GM12878 (cell line): ENCODE results near the gene LRRC51. TPM values are rescaled to one million over a fixed set of nuclear protein-coding genes. Genes with fewer than 3 reads are reported as not detected.
A peak's percentile ranks its signal among the peaks of the same experiment; 100 is the strongest.

Experiments used
- ATAC-seq: fragments of 200-7000 bp; cut with Tn5 transposase; 3 replicates; pipeline ENCODE4 v1.9.1; 2020; ENCODE audit warnings: mild to moderate bottlenecking, moderate library complexity
- BruUV-seq: library from RNA; stranded (reverse); fragments of 400-500 nt; replicated peaks from 2 replicates; lab custom pipeline; 2021; lab: Mats Ljungman, UMichigan
- CTCF ChIA-PET: fragments of 300-600 bp; sonication (Branson Sonifier 250); formaldehyde crosslinking; extraction: SDS; loops from one replicate; lab custom pipeline; 2021; ENCODE audit warnings: inconsistent platforms; lab: Yijun Ruan, JAX
- POLR2A ChIA-PET: fragments of 350-600 bp; formaldehyde crosslinking; extraction: SDS; loops from one replicate; lab custom pipeline; 2021; ENCODE audit warnings: inconsistent platforms; lab: Charles Lee
- RAD21 ChIA-PET: fragments of 300-600 bp; sonication (Branson Sonifier 250); formaldehyde crosslinking; loops from one replicate; lab custom pipeline; 2023; ENCODE audit warnings: antibody characterized with exemption; ENCODE audit not compliant: unreplicated experiment; lab: Charles Lee
- SMC1A ChIA-PET: fragments of 300-600 bp; sonication (Branson Sonifier 250); formaldehyde crosslinking; loops from one replicate; lab custom pipeline; 2023; ENCODE audit not compliant: unreplicated experiment, uncharacterized antibody; lab: Charles Lee
- DNase-seq: peaks from one replicate; pipeline ENCODE4 v3.0.0-alpha.2; 2011; ENCODE audit warnings: low read depth, low spot score
- FAIRE-seq: peaks from 3 replicates; lab custom pipeline; 2011; peaks lifted over from hg19 to GRCh38; lab: Jason Lieb, UNC
- H2AFZ ChIP-seq: 2 replicates; pipeline ENCODE4 v1.6.0; 2011; ENCODE audit warnings: low read depth, low read length, control low read depth; ENCODE audit not compliant: control insufficient read depth
- H3K27ac ChIP-seq: 2 replicates; pipeline ENCODE4 v1.5.1; 2011; ENCODE audit warnings: control low read depth; ENCODE audit not compliant: control insufficient read depth, insufficient read depth
- H3K27me3 ChIP-seq, 2 experiments: replicated peaks in 1 of 2; 2 replicates each; pipeline versions ENCODE4 v1.6.0 to v1.6.1; 2011; ENCODE audit warnings: low read length in 1 of 2; ENCODE audit not compliant: control insufficient read depth in 2 of 2, insufficient read depth in 2 of 2
- H3K36me3 ChIP-seq, 2 experiments: 2 replicates each; pipeline ENCODE4 v1.5.1; 2011; ENCODE audit warnings: low read length in 1 of 2; ENCODE audit not compliant: control insufficient read depth in 2 of 2, insufficient read depth in 2 of 2
- H3K4me1 ChIP-seq: 2 replicates; pipeline ENCODE4 v1.6.1; 2011; ENCODE audit warnings: mild to moderate bottlenecking, low read length, moderate library complexity, mixed read lengths; ENCODE audit not compliant: control insufficient read depth, insufficient read depth
- H3K4me2 ChIP-seq: 2 replicates; pipeline ENCODE4 v1.6.0; 2011; ENCODE audit warnings: control low read depth; ENCODE audit not compliant: control insufficient read depth, insufficient read depth
- H3K4me3 ChIP-seq: fragments of 200-600 bp; sonication (generic); 2 replicates; pipeline ENCODE4 v1.5.1; 2016
- H3K79me2 ChIP-seq: 2 replicates; pipeline ENCODE4 v1.6.0; 2011; ENCODE audit warnings: low read length; ENCODE audit not compliant: control insufficient read depth, insufficient read depth
- H3K9ac ChIP-seq: 2 replicates; pipeline ENCODE4 v1.8.0; 2011; ENCODE audit warnings: low read length, control low read depth, mixed read lengths; ENCODE audit not compliant: control insufficient read depth, insufficient read depth
- H3K9me3 ChIP-seq: replicated peaks from 3 replicates; pipeline ENCODE4 v1.5.1; 2011; ENCODE audit warnings: mild to moderate bottlenecking, low read length; ENCODE audit not compliant: control insufficient read depth, insufficient read depth
- H4K20me1 ChIP-seq: 2 replicates; pipeline ENCODE4 v1.6.0; 2011; ENCODE audit not compliant: control insufficient read depth, insufficient read depth
- BRCA1 ChIP-seq: IDR thresholded peaks from 2 replicates; pipeline ENCODE4 v1.6.1; 2011; ENCODE audit warnings: low read depth, low read length, improper control_type of control experiment
- CREB1 ChIP-seq: IDR thresholded peaks from 2 replicates; pipeline ENCODE4 v1.6.1; 2012; ENCODE audit warnings: low read depth, mild to moderate bottlenecking, inconsistent platforms
- ESRRA ChIP-seq: IDR thresholded peaks from 2 replicates; pipeline ENCODE4 v1.6.1; 2012; ENCODE audit warnings: mild to moderate bottlenecking, low read length, improper control_type of control experiment
- PAX8 ChIP-seq: fragments of 450-650 bp; IDR thresholded peaks from 2 replicates; pipeline ENCODE4 v1.6.1; 2017; ENCODE audit warnings: mild to moderate bottlenecking, moderate library complexity
- RB1 ChIP-seq: fragments of 450-650 bp; formaldehyde crosslinking; IDR thresholded peaks from 2 replicates; pipeline ENCODE4 v1.6.1; 2017; ENCODE audit warnings: mild to moderate bottlenecking, borderline replicate concordance
- RUNX3 ChIP-seq: IDR thresholded peaks from 2 replicates; pipeline ENCODE4 v1.6.1; 2012; ENCODE audit warnings: low read length, inconsistent platforms
- WGBS: methylation state at CpG from one replicate; pipeline ENCODE4 v1.1.6; 2016; ENCODE audit warnings: low lambda C conversion rate; ENCODE audit not compliant: insufficient replicate concordance, insufficient coverage; ENCODE audit errors: missing lambda C conversion rate; 5-methylcytosine and 5-hydroxymethylcytosine counted together
- in situ Hi-C: fragments of 300-500 bp; cut with MboI; formaldehyde crosslinking; loops from 9 replicates; pipeline ENCODE4 v1.14.3; 2018; ENCODE audit warnings: mixed read lengths
- intact Hi-C: fragments of 100-400 bp; cut with micrococcal nuclease; formaldehyde crosslinking; loops from one replicate; pipeline ENCODE4 v1.14.2; 2022; ENCODE audit not compliant: unreplicated experiment
- polyA plus RNA-seq, 11 experiments: library from polyadenylated mRNA; depleted of rRNA in 4 of 11; unstranded in 6 of 11; stranded (reverse) in 5 of 11; fragments of >200 nt; fragmentation: Nextera tagmentation in 4 of 11; fragmentation: Illumina TruSeq in 1 of 11; extraction: Ambion mirVana in 4 of 11; extraction: Trizol in 1 of 11; gene quantifications; 1 replicate in 1 of 11; 2 replicates in 10 of 11; pipeline versions ENCODE4 v1.2.1 to v1.2.3, GENCODE V29; 2011 to 2016; ENCODE audit warnings: inconsistent platforms in 2 of 11, missing spikeins in 2 of 11, low read depth in 1 of 11
- total RNA-seq, 4 experiments: library from RNA; depleted of rRNA in 3 of 4; stranded (reverse); fragments of >200 nt in 3 of 4; fragmentation: Illumina TruSeq in 1 of 4; extraction: Trizol in 1 of 4; gene quantifications; 2 replicates each; pipeline versions ENCODE4 v1.2.1 to v1.2.3, GENCODE V29; 2013 to 2021

Gene LRRC51
- total and polyA plus RNA-seq, 10 of the 15 experiments (the other 5 are each of a cell fraction or from before 2014, with no cell fraction given), result 2.6 to 8.6 (median 5.4) TPM

DNA sequence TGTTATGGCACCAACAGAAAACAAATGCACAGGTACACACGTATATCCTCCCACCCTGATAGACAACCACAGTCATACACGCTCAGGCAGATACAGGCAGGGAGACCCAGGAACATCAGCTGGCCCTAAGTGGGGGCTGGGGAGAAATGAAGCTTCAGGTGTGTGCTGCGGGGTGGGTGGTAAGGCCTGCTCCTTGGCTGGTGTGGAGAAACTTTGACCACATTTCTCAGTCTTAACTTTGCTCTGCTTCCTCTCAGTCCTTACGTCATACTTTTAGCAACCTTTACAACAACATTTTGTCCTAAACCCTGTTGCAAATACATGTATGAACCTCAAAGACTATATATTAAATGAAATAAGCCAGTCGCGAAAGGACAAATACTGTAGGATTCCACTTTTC is 38.5 kb downstream of the LRRC51 start:
- CTCF ChIA-PET, result interaction anchor here (0.7 to 1.3 kb wide), 2 partner anchors 24 to 25 kb away, joined by 3 read pairs; no protein-coding TSS in a partner anchor
- in situ Hi-C loops, result no loop called here
- Histone ChIP-seq H2AFZ (peak overlapping the region; percentile 5; the same call in 1 of the 2 replicates), H3K27me3 (no peaks in the 10 kb centered on the region), H3K27ac (no peak overlapping the region), H3K9ac (no peak overlapping the region)
- no peak for DNase-seq
- FAIRE-seq, result no peak
- peak; percentile 51; the same call in 1 of the 2 replicates for TF ChIP-seq RUNX3
- no peak for TF ChIP-seq RB1
- TF ChIP-seq, all 136 proteins: peak for 1
- RAD21 ChIA-PET, result no interaction called here
- SMC1A ChIA-PET, result interaction anchor here (0.9 to 1.4 kb wide), 2 partner anchors 13 to 24 kb away, joined by 3 read pairs; partner anchors contain the start of gene TOMT
- ATAC-seq, result peak; percentile 27; the same call in 2 of the 3 replicates
- Histone ChIP-seq H3K4me3 (no peak overlapping the region), H3K36me3 (no peaks in the 10 kb centered on the region), H3K79me2 (no peaks in the 10 kb centered on the region), H3K4me1 (no peaks in the 10 kb centered on the region), H3K9me3 (no peaks in the 10 kb centered on the region), H4K20me1 (no peaks in the 10 kb centered on the region), H3K4me2 (no peak overlapping the region)
- WGBS, result 66% methylated on average over 6 of the region's 6 CpGs
- no TSS peak for BruUV-seq
- intact Hi-C loops, result no loop called here
- POLR2A ChIA-PET, result interaction anchor here (0.6 kb wide), 1 partner anchor 50 kb away, joined by 5 read pairs; no protein-coding TSS in a partner anchor

DNA sequence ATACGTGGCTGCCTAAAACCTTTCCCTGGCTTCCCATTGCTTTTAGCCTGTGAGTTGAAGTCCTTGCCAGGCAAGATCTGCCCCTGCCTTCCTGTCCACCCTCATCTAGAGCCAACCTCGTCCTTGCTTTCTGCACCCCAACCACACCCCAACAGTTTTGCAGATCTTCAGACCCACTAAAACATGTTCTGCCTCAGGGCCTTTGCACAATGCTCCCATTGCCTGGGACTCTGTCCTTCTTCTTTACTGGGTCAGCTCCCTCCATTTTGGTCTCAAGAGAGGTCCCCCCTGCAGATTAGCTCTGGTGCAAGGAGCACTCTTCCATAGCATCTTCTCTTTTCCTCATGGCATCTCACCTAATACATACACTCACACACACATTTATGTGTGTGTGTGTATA is 40.3 kb downstream of the LRRC51 start:
- Histone ChIP-seq H3K4me3 (no peak overlapping the region), H3K27ac (no peak overlapping the region), H3K9ac (no peak overlapping the region), H4K20me1 (no peaks in the 10 kb centered on the region), H2AFZ (no peak overlapping the region), H3K36me3 (no peaks in the 10 kb centered on the region), H3K27me3 (no peaks in the 10 kb centered on the region), H3K9me3 (no peaks in the 10 kb centered on the region; the same call in 2 of the 3 replicates), H3K79me2 (no peaks in the 10 kb centered on the region), H3K4me2 (no peak overlapping the region), H3K4me1 (no peaks in the 10 kb centered on the region)
- ChIA-PET POLR2A (no interaction called here), RAD21 (no interaction called here), CTCF (interaction anchor here (0.6 to 1.1 kb wide), 2 partner anchors 26 to 137 kb away, joined by 5 to 6 read pairs; no protein-coding TSS in a partner anchor), SMC1A (no interaction called here)
- 50% methylated on average over 2 of the region's 2 CpGs for WGBS
- ATAC-seq (no peak), DNase-seq (no peak), FAIRE-seq (no peak)
- in situ Hi-C loops (no loop called here), intact Hi-C loops (no loop called here)
- no TSS peak for BruUV-seq
- TF ChIP-seq PAX8 (no peak), ESRRA (no peak), BRCA1 (no peak), CREB1 (no peak)
